Glomerular visceral epithelial cell (primary cell): ENCODE measurements around the gene TVP23C.
A peak's percentile ranks its signal among the peaks of the same experiment; 100 is the strongest.

Source experiments
- DNase-seq: peaks from one replicate; pipeline ENCODE4 v3.0.0-alpha.2; 2016; ENCODE audit errors: extremely low spot score

The TVP23C gene

GRCh38 chr17:15496735-15497670 is 66.3 kb downstream of the TVP23C start:
- DNase-seq, result no peak

- no peak for DNase-seq
Measured at GRCh38 chr17:15494821-15495220, 68.5 kb downstream of the TVP23C start.

- DNase-seq, result no peak
Measured at GRCh38 chr17:15493693-15494035, 69.6 kb downstream of the TVP23C start.

GRCh38 chr17:15492791-15493692 is 70.2 kb downstream of the TVP23C start:
- no peak for DNase-seq

- no peak for DNase-seq
Measured at GRCh38 chr17:15492186-15492585, 71.1 kb downstream of the TVP23C start.

- peak; percentile 42 for DNase-seq
Measured at GRCh38 chr17:15490634-15491261, 72.5 kb downstream of the TVP23C start.

GRCh38 chr17:15488557-15488956 is 74.7 kb downstream of the TVP23C start:
- DNase-seq, result no peak

- no peak for DNase-seq
Measured at GRCh38 chr17:15485045-15485444, 78.2 kb downstream of the TVP23C start.

- no peak for DNase-seq
Measured at GRCh38 chr17:15483431-15483830, 79.9 kb downstream of the TVP23C start.

GRCh38 chr17:15482476-15482875 is 80.8 kb downstream of the TVP23C start:
- no peak for DNase-seq

GRCh38 chr17:15481481-15481880 is 81.8 kb downstream of the TVP23C start:
- no peak for DNase-seq

- DNase-seq, result no peak
Measured at GRCh38 chr17:15480204-15480603, 83.1 kb downstream of the TVP23C start.

- peak; percentile 69 for DNase-seq
Measured at GRCh38 chr17:15479703-15480102, 83.6 kb downstream of the TVP23C start.

GRCh38 chr17:15478845-15479244 is 84.4 kb downstream of the TVP23C start:
- DNase-seq, result no peak

GRCh38 chr17:15475631-15476354 is 87.5 kb downstream of the TVP23C start:
- no peak for DNase-seq

GRCh38 chr17:15472891-15473290 is 90.4 kb downstream of the TVP23C start:
- DNase-seq, result no peak

- no peak for DNase-seq
Measured at GRCh38 chr17:15470536-15470935, 92.7 kb downstream of the TVP23C start.

- peak; percentile 66 for DNase-seq
Measured at GRCh38 chr17:15469260-15469659, 94.0 kb downstream of the TVP23C start.

GRCh38 chr17:15468126-15468525 is 95.2 kb downstream of the TVP23C start:
- no peak for DNase-seq

- no peak for DNase-seq
Measured at GRCh38 chr17:15467592-15467991, 95.7 kb downstream of the TVP23C start, which contains the start of gene CDRT4. Gene CDRT4, minus strand, starts transcription at chr17:15467621. Its CDS starts 27,383 bp downstream, at chr17:15440238.

- no peak for DNase-seq
Measured at GRCh38 chr17:15466131-15466530, 97.2 kb downstream of the TVP23C start.
